HG03135 (cell line): ENCODE measurements around the gene ZBED4.
A peak's percentile ranks its signal among the peaks of the same experiment; 100 is the strongest.

Source experiments
- ATAC-seq: cut with Tn5 transposase; IDR thresholded peaks from one replicate; pipeline ENCODE4 v1.9.1; 2021; ENCODE audit warnings: mild to moderate bottlenecking, moderate library complexity; ENCODE audit not compliant: unreplicated experiment

Gene ZBED4

GRCh38 chr22:49899530-49899929, 45.9 kb downstream of the ZBED4 start:
- ATAC-seq, result no peak

GRCh38 chr22:49900441-49901230, 47.0 kb downstream of the ZBED4 start:
- ATAC-seq, result no peak

- no peak for ATAC-seq
These were observed 47.8 kb downstream of the ZBED4 start for GRCh38 chr22:49901457-49901856.

- no peak for ATAC-seq
These were observed 49.8 kb downstream of the ZBED4 start for GRCh38 chr22:49903322-49904039.

GRCh38 chr22:49904040-49904369, 50.4 kb downstream of the ZBED4 start:
- no peak for ATAC-seq

GRCh38 chr22:49905465-49905864, 51.8 kb downstream of the ZBED4 start:
- no peak for ATAC-seq

GRCh38 chr22:49906071-49906798, 52.6 kb downstream of the ZBED4 start:
- ATAC-seq, result no peak

- ATAC-seq, result no peak
These were observed 53.2 kb downstream of the ZBED4 start for GRCh38 chr22:49906799-49907290.

GRCh38 chr22:49907807-49908206, 54.2 kb downstream of the ZBED4 start:
- ATAC-seq, result no peak

- no peak for ATAC-seq
These were observed 56.0 kb downstream of the ZBED4 start for GRCh38 chr22:49909476-49910205.

- no peak for ATAC-seq
These were observed 56.8 kb downstream of the ZBED4 start for GRCh38 chr22:49910229-49911155.

GRCh38 chr22:49911881-49912625, 58.4 kb downstream of the ZBED4 start:
- no peak for ATAC-seq

GRCh38 chr22:49913026-49913425, 59.4 kb downstream of the ZBED4 start:
- no peak for ATAC-seq

GRCh38 chr22:49913446-49913845, 59.8 kb downstream of the ZBED4 start:
- ATAC-seq, result no peak

GRCh38 chr22:49914256-49914655, 60.6 kb downstream of the ZBED4 start:
- ATAC-seq, result no peak

- ATAC-seq, result no peak
These were observed 62.0 kb downstream of the ZBED4 start for GRCh38 chr22:49915610-49916009.

GRCh38 chr22:49916831-49917230, 63.2 kb downstream of the ZBED4 start:
- ATAC-seq, result no peak

GRCh38 chr22:49917974-49918910, 64.6 kb downstream of the ZBED4 start, which contains the start of the genes ALG12 and CRELD2:
Gene ALG12 (minus strand): TSS chr22:49918438. CDS start chr22:49913765, 4,673 bp downstream.
Gene CRELD2 (plus strand): TSS chr22:49918634. CDS start chr22:49918770, 136 bp downstream.
- peak; percentile 83 for ATAC-seq
